H9 (cell line): ENCODE data around the gene MBTD1. TPM values are rescaled to one million over a fixed set of nuclear protein-coding genes. Genes with fewer than 3 reads are reported as not detected.

Experiments used
- DNase-seq: peaks from one replicate; pipeline ENCODE4 v3.0.0-alpha.2; 2017
- H2AFZ ChIP-seq: one replicate; pipeline ENCODE4 v1.6.1; 2013; ENCODE audit warnings: mild to moderate bottlenecking, low read length, control low read depth, moderate library complexity
- H2AK5ac ChIP-seq: 2 replicates; pipeline ENCODE4 v1.6.1; 2013; ENCODE audit warnings: low read length, control low read depth, mixed read lengths; ENCODE audit not compliant: insufficient read length
- H2BK120ac ChIP-seq: one replicate; pipeline ENCODE4 v1.6.1; 2013; ENCODE audit warnings: low read depth, mild to moderate bottlenecking, low read length, control low read depth, inconsistent platforms; ENCODE audit not compliant: poor library complexity, severe bottlenecking
- H2BK12ac ChIP-seq: 2 replicates; pipeline ENCODE4 v1.6.1; 2013; ENCODE audit warnings: low read length, control low read depth, mixed read lengths, low read depth; ENCODE audit not compliant: insufficient read length
- H2BK15ac ChIP-seq: 2 replicates; pipeline ENCODE4 v1.6.1; 2013; ENCODE audit warnings: low read depth, low read length, control low read depth
- H2BK20ac ChIP-seq: one replicate; pipeline ENCODE4 v1.6.1; 2013; ENCODE audit warnings: low read depth, mild to moderate bottlenecking, low read length, control low read depth, inconsistent platforms; ENCODE audit not compliant: poor library complexity, severe bottlenecking
- H2BK5ac ChIP-seq: 2 replicates; pipeline ENCODE4 v1.6.1; 2013; ENCODE audit warnings: low read length, control low read depth, mixed read lengths; ENCODE audit not compliant: insufficient read length
- H3K14ac ChIP-seq: 2 replicates; pipeline ENCODE4 v1.6.1; 2013; ENCODE audit warnings: low read length, control low read depth; ENCODE audit not compliant: insufficient read depth
- H3K18ac ChIP-seq: 2 replicates; pipeline ENCODE4 v1.6.1; 2013; ENCODE audit warnings: low read depth, mild to moderate bottlenecking, mixed read lengths, low read length, control low read depth; ENCODE audit not compliant: insufficient read length
- H3K23ac ChIP-seq: 2 replicates; pipeline ENCODE4 v1.6.1; 2013; ENCODE audit warnings: low read length, control low read depth, mixed read lengths, low read depth; ENCODE audit not compliant: insufficient read length
- H3K23me2 ChIP-seq: 2 replicates; pipeline ENCODE4 v1.6.1; 2013; ENCODE audit warnings: low read depth, mild to moderate bottlenecking, mixed read lengths, low read length, control low read depth; ENCODE audit not compliant: insufficient read length, poor library complexity, severe bottlenecking
- H3K27ac ChIP-seq: 2 replicates; pipeline ENCODE4 v1.5.1; 2013; ENCODE audit warnings: low read length, control low read depth, mixed read lengths, low read depth; ENCODE audit not compliant: insufficient read length
- H3K27me3 ChIP-seq: 2 replicates; pipeline ENCODE4 v1.6.1; 2013; ENCODE audit warnings: low read length, control low read depth, inconsistent platforms; ENCODE audit not compliant: insufficient read depth
- H3K4ac ChIP-seq: 2 replicates; pipeline ENCODE4 v1.6.1; 2013; ENCODE audit warnings: low read depth, mild to moderate bottlenecking, control low read depth, inconsistent platforms, low read length, moderate library complexity
- H3K4me1 ChIP-seq: 2 replicates; pipeline ENCODE4 v1.6.1; 2013; ENCODE audit warnings: low read length, control low read depth, inconsistent platforms; ENCODE audit not compliant: insufficient read depth
- H3K4me2 ChIP-seq: 2 replicates; pipeline ENCODE4 v1.6.1; 2013; ENCODE audit warnings: low read length, control low read depth, mixed read lengths; ENCODE audit not compliant: insufficient read length, insufficient read depth
- H3K56ac ChIP-seq: 2 replicates; pipeline ENCODE4 v1.6.1; 2013; ENCODE audit warnings: low read depth, mild to moderate bottlenecking, mixed read lengths, low read length, control low read depth; ENCODE audit not compliant: insufficient read length
- H3K79me1 ChIP-seq: 2 replicates; pipeline ENCODE4 v1.6.1; 2013; ENCODE audit warnings: low read depth, mild to moderate bottlenecking, moderate library complexity, low read length, control low read depth, inconsistent platforms; ENCODE audit not compliant: insufficient read depth, poor library complexity, severe bottlenecking
- H3K79me2 ChIP-seq: 2 replicates; pipeline ENCODE4 v1.6.1; 2013; ENCODE audit warnings: low read length, control low read depth, inconsistent platforms; ENCODE audit not compliant: insufficient read depth
- H3K9ac ChIP-seq: 2 replicates; pipeline ENCODE4 v1.6.1; 2013; ENCODE audit warnings: low read length, control low read depth, mixed read lengths; ENCODE audit not compliant: insufficient read length; ENCODE audit errors: extremely low read depth
- H3K9me3 ChIP-seq: one replicate; pipeline ENCODE4 v1.6.1; 2013; ENCODE audit warnings: low read depth, low read length, inconsistent platforms; ENCODE audit not compliant: control insufficient read depth
- H3T11ph ChIP-seq: one replicate; pipeline ENCODE4 v1.6.1; 2013; ENCODE audit warnings: mild to moderate bottlenecking, low read length, control low read depth, inconsistent platforms
- H4K20me1 ChIP-seq: one replicate; pipeline ENCODE4 v1.6.1; 2013; ENCODE audit not compliant: control insufficient read depth, insufficient read length, insufficient read depth
- H4K5ac ChIP-seq: 2 replicates; pipeline ENCODE4 v1.6.1; 2013; ENCODE audit warnings: low read depth, mild to moderate bottlenecking, mixed read lengths, low read length, control low read depth; ENCODE audit not compliant: insufficient read length
- H4K8ac ChIP-seq: replicated peaks from 2 replicates; pipeline ENCODE4 v1.6.1; 2013; ENCODE audit warnings: low read length, control low read depth, mixed read lengths, low read depth; ENCODE audit not compliant: insufficient read length
- H4K91ac ChIP-seq: 2 replicates; pipeline ENCODE4 v1.6.1; 2013; ENCODE audit warnings: low read depth, mild to moderate bottlenecking, moderate library complexity, mixed read lengths, low read length, control low read depth; ENCODE audit not compliant: insufficient read length
- H3K27ac Mint-ChIP-seq, 3 experiments: 2 replicates in 2 of 3; 3 replicates in 1 of 3; pipeline ENCODE4 v1.8.0; 2020 to 2021; ENCODE audit warnings: mixed read lengths in 3 of 3, mild to moderate bottlenecking in 1 of 3, moderate library complexity in 1 of 3
- H3K27me3 Mint-ChIP-seq: 2 replicates; pipeline ENCODE4 v1.8.0; 2021; ENCODE audit warnings: low read depth, mild to moderate bottlenecking, moderate library complexity, mixed read lengths
- H3K36me3 Mint-ChIP-seq, 3 experiments: 2 replicates in 2 of 3; 3 replicates in 1 of 3; pipeline ENCODE4 v1.8.0; 2020 to 2021; ENCODE audit warnings: low read depth in 3 of 3, mixed read lengths in 3 of 3; ENCODE audit not compliant: insufficient read depth in 1 of 3
- H3K4me1 Mint-ChIP-seq, 2 experiments: 2 replicates each; pipeline ENCODE4 v1.8.0; 2020; ENCODE audit warnings: mixed read lengths in 2 of 2
- H3K4me3 Mint-ChIP-seq, 2 experiments: 2 replicates in 1 of 2; 3 replicates in 1 of 2; pipeline ENCODE4 v1.8.0; 2020 to 2021; ENCODE audit warnings: mild to moderate bottlenecking in 2 of 2, mixed read lengths in 2 of 2, moderate library complexity in 1 of 2
- H3K9me3 Mint-ChIP-seq, 2 experiments: 2 replicates in 1 of 2; 3 replicates in 1 of 2; pipeline ENCODE4 v1.8.0; 2020; ENCODE audit warnings: mild to moderate bottlenecking in 2 of 2, mixed read lengths in 2 of 2, moderate library complexity in 1 of 2
- CTCF ChIP-seq: fragments of 200-600 bp; sonication (generic); conservative IDR thresholded peaks from 3 replicates; pipeline ENCODE4 v1.8.0; 2021; ENCODE audit warnings: antibody characterized with exemption, mild to moderate bottlenecking
- WGBS: extraction: QIAGEN DNeasy Blood & Tissue Kit; methylation state at CpG from one replicate; pipeline ENCODE4 v1.1.7; 2013; ENCODE audit warnings: missing lambda C conversion rate, low lambda C conversion rate, mixed read lengths; ENCODE audit not compliant: insufficient read length; ENCODE audit errors: extremely low coverage; 5-methylcytosine and 5-hydroxymethylcytosine counted together
- total RNA-seq: library from RNA; stranded (reverse); gene quantifications from 2 replicates; pipeline ENCODE4 v1.2.1, GENCODE V29; 2021

MBTD1 gene
- total RNA-seq, 1 experiment from 2014 or later: 49.6 TPM

DNA sequence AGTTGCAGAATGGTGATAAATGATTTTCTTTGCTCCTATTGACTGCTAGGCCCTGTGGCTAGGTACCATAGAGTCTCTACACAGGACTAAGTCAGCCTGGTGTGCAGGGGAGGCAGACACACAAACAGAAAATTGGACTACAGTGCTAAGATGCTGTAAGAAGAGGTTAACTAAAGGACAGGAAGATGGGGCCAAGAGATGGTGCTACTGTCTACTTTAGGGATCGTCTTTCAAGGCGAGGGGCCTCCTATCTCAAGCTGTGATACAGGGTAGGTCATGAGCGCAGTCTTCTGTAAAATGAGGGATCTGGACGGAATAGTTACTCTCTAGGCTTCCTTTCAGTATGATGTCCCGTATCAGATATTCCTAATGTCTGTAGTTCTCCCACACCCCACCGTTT lies 105.7 kb downstream of the MBTD1 start:
- TF ChIP-seq CTCF: no peak
- no CpG with 5 or more reads among the region's 6 CpGs for WGBS
- no peak for DNase-seq

More for the DNA sequence above, 105.7 kb downstream of the MBTD1 start:
- Histone ChIP-seq H3K14ac (no peak overlapping the region), H4K5ac (peak overlapping the region; percentile 69), H3K27me3 (no peaks in the 10 kb centered on the region), H2BK12ac (no peak overlapping the region), H3T11ph (no peak overlapping the region), H4K8ac (peak overlapping the region; percentile 15), H2BK20ac (no peak overlapping the region), H3K79me1 (no peaks in the 10 kb centered on the region), H3K4me2 (peak overlapping the region; percentile 94), H3K4me1 (no peaks in the 10 kb centered on the region), H3K79me2 (peaks cover 19% of the 10 kb centered on the region), H3K23ac (no peak overlapping the region), H3K9me3 (no peaks in the 10 kb centered on the region), H3K9ac (peak overlapping the region; percentile 91), H3K56ac (no peak overlapping the region), H3K23me2 (peaks cover 4% of the 10 kb centered on the region), H2AFZ (no peak overlapping the region), H2BK120ac (no peak overlapping the region), H2BK5ac (no peak overlapping the region), H3K27ac (no peak overlapping the region), H2AK5ac (no peak overlapping the region), H2BK15ac (no peak overlapping the region), H4K20me1 (no peaks in the 10 kb centered on the region), H4K91ac (no peak overlapping the region), H3K4ac (no peak overlapping the region), H3K18ac (peak overlapping the region; percentile 18)
- no peaks in the 10 kb centered on the region for H3K9me3 Mint-ChIP-seq
- H3K27me3 Mint-ChIP-seq: no peaks in the 10 kb centered on the region
- no peak overlapping the region for H3K4me3 Mint-ChIP-seq
- H3K27ac Mint-ChIP-seq: no peak overlapping the region
- no peaks in the 10 kb centered on the region; a peak in 1 of 4 replicates for H3K4me1 Mint-ChIP-seq
- H3K36me3 Mint-ChIP-seq: peaks cover 10 to 38% (median 25%) of the 10 kb centered on the region in 3 experiments; a peak in 6 of 7 replicates
